HG02884 (cell line): ENCODE measurements around the gene IL20.
"Not testable (repeated sequence)": the region's sequence is repeated elsewhere in the genome, so short reads cannot be mapped to it uniquely, and the experiment has no call there.

Experiments used
- ATAC-seq: cut with Tn5 transposase; IDR thresholded peaks from one replicate; pipeline ENCODE4 v1.9.1; 2021; ENCODE audit warnings: mild to moderate bottlenecking, moderate library complexity; ENCODE audit not compliant: unreplicated experiment

Gene IL20

DNA sequence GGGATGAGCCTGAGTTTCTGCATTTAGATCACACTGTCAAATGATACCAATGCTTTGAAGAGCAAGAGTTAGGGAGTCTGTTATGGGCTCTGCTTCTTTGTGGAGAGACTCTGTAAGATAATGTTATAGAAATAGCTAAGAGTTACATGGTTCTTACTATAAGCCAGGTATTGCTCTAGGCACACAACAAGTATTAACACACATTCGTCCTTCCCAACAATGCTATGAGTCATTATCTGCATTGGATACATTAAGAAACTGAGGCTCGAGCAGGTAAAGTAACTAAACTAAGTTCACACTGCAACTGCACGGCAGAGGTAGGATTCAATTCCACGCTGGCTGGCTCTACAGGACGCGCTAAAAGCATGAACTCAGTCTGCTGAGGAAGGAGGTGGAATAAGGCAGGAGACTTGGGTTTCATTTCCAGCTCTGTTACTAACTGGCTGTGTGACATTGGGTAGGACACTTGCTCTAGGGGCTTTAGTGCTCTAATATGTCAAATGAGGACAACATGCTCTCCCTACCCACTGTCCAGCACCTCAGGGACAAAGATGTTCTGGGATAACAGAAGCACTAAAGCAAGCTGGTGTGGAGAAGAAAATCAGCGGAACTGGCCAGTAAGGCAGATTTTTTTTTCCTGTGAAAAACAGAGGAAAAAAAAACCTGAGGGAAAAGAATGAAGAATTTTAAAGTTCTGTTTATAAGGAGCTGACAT lies 23.7 kb upstream of the IL20 start:
- no peak for ATAC-seq

GRCh38 chr1:206842854-206843253 lies 22.6 kb upstream of the IL20 start:
- no peak for ATAC-seq

DNA sequence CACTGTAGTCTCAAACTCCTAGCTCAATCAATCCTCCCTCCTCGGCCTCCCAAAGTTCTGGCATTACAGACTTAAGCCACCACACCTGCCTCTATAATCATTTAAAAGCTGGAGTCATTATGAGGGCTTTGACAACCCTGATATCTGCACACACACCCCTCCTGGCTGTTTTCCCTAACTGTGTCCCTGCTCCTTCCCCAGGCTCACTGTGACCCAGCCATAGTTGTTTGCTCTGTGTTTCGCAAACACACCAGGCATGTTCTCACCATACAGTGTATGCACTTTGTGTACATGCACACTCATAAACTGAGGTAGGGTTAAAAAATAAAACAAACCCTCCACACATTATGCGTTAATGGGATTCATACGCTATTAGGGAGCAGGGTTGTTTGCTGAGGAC lies 21.8 kb upstream of the IL20 start:
- ATAC-seq = no peak

- no peak for ATAC-seq
These were observed 18.9 kb upstream of the IL20 start for GRCh38 chr1:206846487-206846886.

- ATAC-seq = no peak
These were observed 18.0 kb upstream of the IL20 start for GRCh38 chr1:206847337-206847834.

GRCh38 chr1:206847946-206848345 lies 17.5 kb upstream of the IL20 start:
- ATAC-seq = no peak

GRCh38 chr1:206850401-206850800 lies 15.0 kb upstream of the IL20 start:
- ATAC-seq = no peak

DNA sequence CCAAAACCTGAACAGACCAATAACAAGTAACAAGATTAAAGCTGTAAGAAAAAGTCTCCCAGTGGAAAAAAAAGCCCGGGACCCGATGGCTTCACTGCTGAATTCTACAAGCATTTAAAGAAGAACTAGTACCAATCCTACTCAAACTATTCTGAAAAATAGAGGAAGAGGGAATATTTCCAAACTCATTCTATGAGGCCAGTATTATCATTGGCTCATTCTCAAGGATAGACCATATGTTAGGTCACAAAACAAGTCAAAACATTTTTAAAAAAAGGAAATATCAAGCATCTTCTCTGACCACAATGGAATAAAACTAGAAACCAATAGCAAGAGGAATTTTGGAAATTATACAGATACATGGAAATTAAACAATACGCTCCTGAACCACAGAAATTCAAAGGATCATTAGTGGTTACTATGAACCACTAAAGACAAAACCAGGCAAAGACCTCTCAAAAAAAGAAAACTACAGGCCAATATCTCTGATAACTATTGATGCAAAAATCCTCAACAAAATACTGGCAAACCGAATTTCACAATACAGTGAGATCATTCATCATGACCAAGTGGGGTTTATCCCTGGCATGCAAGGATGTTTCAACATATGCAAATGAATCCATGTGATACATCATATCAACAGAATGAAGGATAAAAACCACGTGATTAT lies 13.9 kb upstream of the IL20 start:
- ATAC-seq = no peak

GRCh38 chr1:206852662-206853061 lies 12.8 kb upstream of the IL20 start:
- ATAC-seq = not testable (repeated sequence)

GRCh38 chr1:206853696-206854095 lies 11.7 kb upstream of the IL20 start:
- ATAC-seq = not testable (repeated sequence)

DNA sequence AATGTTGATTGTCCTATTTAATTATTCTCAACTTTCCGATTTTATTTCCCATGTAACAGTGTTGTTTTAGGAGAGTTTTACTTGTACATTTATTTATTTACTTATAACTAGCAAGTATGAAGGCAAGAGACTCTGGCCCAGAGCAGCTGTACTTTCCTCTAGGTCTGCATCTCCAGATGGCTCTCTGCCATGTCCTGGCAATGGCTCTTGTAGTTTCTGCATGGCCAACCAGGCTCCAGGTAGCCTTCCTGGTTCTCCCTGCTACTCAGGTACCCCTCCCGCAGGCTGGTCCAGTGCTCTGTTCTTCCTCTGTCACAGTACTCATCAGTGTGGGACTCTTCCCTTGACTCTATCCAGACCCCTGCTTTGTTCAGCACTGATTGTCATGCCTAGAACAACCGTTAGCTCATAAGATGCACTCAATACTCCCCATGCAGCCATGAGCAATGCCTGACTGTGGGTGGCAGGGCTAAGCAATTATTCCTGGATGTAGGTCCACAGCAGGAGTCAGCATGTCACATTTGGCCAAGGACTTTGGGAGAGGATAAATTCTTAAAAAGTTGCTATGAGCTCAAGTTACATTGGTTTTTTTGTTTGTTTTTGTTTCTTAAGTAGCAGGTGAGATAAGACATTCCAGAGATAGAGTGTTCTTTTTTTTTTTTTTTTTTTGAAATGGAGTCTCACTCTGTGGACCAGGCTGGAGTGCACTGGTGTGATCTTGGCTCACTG lies 10.9 kb upstream of the IL20 start:
- no peak for ATAC-seq

- ATAC-seq = no peak
These were observed 9.6 kb upstream of the IL20 start for GRCh38 chr1:206855859-206856258.

DNA sequence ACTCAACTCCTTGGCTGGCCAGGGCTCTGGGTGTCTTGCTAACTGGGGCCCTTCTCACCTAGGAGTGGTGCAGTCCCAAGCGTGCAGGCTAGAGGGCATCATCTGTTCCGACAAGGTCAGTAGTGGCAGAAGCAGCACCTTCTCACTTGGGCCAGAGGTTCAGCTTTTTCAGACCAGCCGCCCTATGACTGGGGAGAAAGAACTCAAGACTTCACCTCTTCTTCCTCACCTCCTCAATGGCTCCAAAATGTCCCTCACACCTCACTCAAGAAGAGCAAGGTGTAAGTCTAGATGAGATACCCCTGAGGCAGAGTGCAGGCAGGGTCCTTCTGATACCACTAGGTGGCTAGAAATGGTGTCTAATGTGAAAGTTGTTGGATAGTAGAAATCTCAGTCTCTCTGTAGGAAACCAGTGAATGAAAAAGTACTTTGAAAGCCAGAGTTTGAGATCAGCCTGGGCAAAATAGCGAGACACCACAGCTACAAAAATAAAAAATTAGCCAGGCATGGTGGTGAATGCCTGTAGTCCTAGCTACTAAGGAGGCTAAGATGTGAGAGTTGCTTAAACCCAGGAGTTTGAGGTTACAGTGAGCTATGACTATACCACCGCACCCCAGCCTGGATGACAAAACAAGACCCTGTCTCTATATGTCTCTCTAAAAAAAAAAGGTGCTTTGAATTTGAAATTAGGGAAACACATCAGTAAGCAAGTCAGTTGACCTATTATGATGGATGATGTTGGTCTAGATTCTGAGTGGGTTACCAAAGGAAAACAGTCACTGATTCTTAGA lies 8.6 kb upstream of the IL20 start:
- ATAC-seq = no peak

DNA sequence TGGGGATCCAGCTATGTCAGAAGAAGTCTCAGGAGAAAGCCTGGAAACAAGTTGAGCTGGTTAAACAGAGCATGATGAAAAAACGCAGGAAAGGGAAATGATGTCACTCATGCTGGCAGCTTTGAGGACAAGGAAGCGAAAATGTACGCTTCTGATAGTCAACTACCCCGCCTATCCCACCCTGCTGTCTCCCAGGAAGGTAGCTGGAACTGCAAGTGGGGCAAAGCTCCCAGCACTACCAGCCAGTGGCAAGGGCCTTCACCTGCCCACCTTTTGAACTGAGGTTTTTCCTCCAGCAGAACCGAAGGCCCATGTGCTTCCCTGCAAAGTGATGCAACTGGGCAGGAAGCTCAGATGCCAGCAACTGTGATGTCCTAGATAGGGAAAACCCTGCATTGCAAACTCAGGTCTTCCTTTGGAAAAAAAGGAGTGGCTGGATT lies 6.3 kb upstream of the IL20 start:
- no peak for ATAC-seq

GRCh38 chr1:206860165-206860564 lies 5.3 kb upstream of the IL20 start:
- no peak for ATAC-seq

DNA sequence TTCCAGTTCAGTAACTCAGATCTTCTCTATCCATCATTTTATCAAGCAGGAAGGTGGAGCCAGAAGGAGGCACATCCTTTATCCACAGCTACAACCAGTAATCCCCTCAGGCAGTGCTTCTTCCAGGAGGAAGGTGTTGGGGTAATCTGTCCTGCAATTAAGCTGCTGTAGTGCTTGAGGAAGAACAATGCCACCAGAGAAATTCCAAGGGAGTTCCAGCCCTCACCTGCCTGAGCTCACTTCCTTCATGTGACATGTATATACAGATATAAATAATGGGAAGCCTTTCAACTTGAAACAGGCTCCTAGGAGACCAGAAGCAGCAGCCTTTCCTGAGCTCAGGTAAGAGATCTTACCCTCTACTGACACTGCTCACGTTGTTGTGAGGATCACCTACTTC lies 2.2 kb upstream of the IL20 start:
- no peak for ATAC-seq

- no peak for ATAC-seq
These were observed 639 bp downstream of the IL20 start for GRCh38 chr1:206866062-206866461.

DNA sequence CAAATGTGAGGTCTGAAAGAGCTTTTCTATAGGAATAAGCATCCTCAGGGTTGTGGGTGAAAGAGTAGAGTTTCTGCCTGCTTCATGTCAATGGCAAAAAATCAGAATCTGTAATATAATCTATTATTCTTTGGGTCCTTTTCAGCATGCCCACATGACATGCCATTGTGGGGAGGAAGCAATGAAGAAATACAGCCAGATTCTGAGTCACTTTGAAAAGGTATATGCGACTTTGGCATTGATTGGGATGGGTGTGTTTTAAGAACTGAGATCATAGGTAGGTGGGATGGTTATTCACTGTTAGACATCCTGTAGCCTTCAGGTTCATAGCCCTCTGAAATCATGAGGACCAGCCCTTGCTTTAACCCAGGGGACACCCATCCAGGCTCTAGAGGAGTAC lies 1.8 kb downstream of the IL20 start:
- no peak for ATAC-seq

DNA sequence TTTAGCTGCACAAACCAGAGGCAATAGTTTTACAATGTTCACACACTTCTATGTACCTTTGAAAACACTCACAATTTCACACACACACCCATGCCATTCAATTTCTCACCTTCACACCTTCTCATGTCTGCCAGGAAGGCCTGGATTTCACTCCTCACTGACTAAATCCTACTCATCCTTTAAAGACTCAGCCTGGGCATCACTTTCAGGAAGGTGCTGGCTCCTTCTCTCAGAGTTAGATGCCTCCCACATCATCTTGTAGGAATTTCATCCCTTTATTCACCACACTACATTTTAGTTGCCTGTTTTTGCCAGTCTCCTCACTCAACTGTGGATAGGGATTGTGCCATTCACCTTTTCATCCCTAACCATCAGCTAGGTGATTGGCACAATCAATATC lies 2.3 kb downstream of the IL20 start:
- no peak for ATAC-seq

DNA sequence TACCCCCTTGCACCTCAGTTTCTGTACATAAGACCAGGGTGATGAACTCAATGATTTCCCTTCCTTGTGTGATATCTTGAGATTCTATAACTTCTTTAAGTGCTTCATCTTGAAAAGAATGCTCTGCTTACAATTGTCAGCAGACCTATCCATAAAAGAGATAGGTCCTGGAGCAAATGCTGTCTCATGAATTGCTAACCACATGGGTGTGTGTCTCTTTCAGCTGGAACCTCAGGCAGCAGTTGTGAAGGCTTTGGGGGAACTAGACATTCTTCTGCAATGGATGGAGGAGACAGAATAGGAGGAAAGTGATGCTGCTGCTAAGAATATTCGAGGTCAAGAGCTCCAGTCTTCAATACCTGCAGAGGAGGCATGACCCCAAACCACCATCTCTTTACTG lies 2.8 kb downstream of the IL20 start:
- no peak for ATAC-seq

DNA sequence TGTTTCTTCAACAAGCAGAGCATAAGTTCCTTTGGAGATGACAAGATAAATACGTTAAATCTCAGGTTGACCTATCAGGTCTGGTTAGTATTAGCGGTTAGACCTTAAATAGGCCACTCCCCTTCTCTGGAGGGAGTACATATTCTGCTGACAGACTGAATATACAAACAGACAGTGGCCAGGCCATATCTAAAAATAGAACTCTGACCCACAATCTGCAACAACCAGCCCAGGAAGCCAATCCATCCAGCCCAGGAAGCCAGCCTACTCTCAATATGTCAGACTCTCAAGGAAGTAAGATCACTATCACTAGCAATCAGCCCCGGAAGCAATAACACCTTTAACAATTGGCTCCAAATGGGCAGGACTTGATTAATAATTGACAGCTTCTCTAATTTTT lies 6.7 kb downstream of the IL20 start:
- ATAC-seq = no peak
